ENCODE results near the gene WDFY2. TPM values are rescaled to one million over a fixed set of nuclear protein-coding genes. Genes with fewer than 3 reads are reported as not detected.

WDFY2 gene
- total and polyA plus RNA-seq, 12 donors: 2.4 to 7.5 (median 5.5) TPM

GRCh38 chr13:51643105-51643881, 59.0 kb downstream of the WDFY2 start:
- no peak for TF ChIP-seq CTCF (IDR thresholded peaks at IDR 0.05)
- peak overlapping the region in 1 of 10 donors; percentile 38 for H3K27ac ChIP-seq
- peaks cover 0 to 50% (median 33%) of the 10 kb centered on the region in 9 donors for H3K4me1 ChIP-seq
- peak in 1 of 8 donors; percentile 19 for ATAC-seq
- H3K4me3 ChIP-seq: no peak overlapping the region
- no peaks in the 10 kb centered on the region for H3K27me3 ChIP-seq
- intact Hi-C loops (cut with DNase I): no loop called here
- H3K9me3 ChIP-seq: no peaks in the 10 kb centered on the region
- no peaks in the 10 kb centered on the region for H3K36me3 ChIP-seq
- no peak for DNase-seq
- WGBS, 2 donors: 68 to 72% methylated on average over 3 of the region's 3 CpGs

GRCh38 chr13:51643882-51644281, 59.6 kb downstream of the WDFY2 start:
- Histone ChIP-seq H3K27me3 (no peaks in the 10 kb centered on the region), H3K36me3 (no peaks in the 10 kb centered on the region), H3K4me1 (peaks cover 0 to 49% (median 33%) of the 10 kb centered on the region in 9 donors), H3K4me3 (no peak overlapping the region), H3K27ac (peak overlapping the region in 1 of 10 donors; percentile 38), H3K9me3 (no peaks in the 10 kb centered on the region)
- DNase-seq (no peak), ATAC-seq (peak in 3 of 8 donors; percentile 25 to 60 (median 31))
- intact Hi-C loops (cut with DNase I): no loop called here
- 53 to 81% methylated on average over 1 of the region's 1 CpG for WGBS, 2 donors
- TF ChIP-seq CTCF (IDR thresholded peaks at IDR 0.05): no peak

GRCh38 chr13:51644654-51645053, 60.4 kb downstream of the WDFY2 start:
- TF ChIP-seq CTCF (IDR thresholded peaks at IDR 0.05): no peak
- intact Hi-C loops (cut with DNase I): no loop called here
- Histone ChIP-seq H3K4me1 (peaks cover 0 to 42% (median 30%) of the 10 kb centered on the region in 9 donors), H3K9me3 (no peaks in the 10 kb centered on the region), H3K27me3 (no peaks in the 10 kb centered on the region), H3K4me3 (no peak overlapping the region), H3K36me3 (no peaks in the 10 kb centered on the region), H3K27ac (peak overlapping the region in 3 of 10 donors; percentile 3 to 38 (median 20))
- no peak for DNase-seq
- peak in 5 of 8 donors; percentile 20 to 38 (median 31) for ATAC-seq
- 68 to 70% methylated on average over 1 of the region's 1 CpG for WGBS, 2 donors

GRCh38 chr13:51645154-51645650, 60.9 kb downstream of the WDFY2 start:
- TF ChIP-seq CTCF (IDR thresholded peaks at IDR 0.05): no peak
- Histone ChIP-seq H3K4me3 (no peak overlapping the region), H3K27me3 (no peaks in the 10 kb centered on the region), H3K36me3 (no peaks in the 10 kb centered on the region), H3K4me1 (peaks cover 0 to 42% (median 30%) of the 10 kb centered on the region in 9 donors), H3K9me3 (no peaks in the 10 kb centered on the region), H3K27ac (peak overlapping the region in 5 of 10 donors; percentile 3 to 38 (median 24))
- intact Hi-C loops (cut with DNase I): no loop called here
- ATAC-seq: peak in 7 of 8 donors; percentile 24 to 76 (median 68)
- WGBS, 2 donors: 40 to 44% methylated on average over 4 of the region's 4 CpGs
- DNase-seq: no peak
